Smooth muscle cell (in vitro differentiated cells): ENCODE measurements around the gene CDK12. TPM values are rescaled to one million over a fixed set of nuclear protein-coding genes. Genes with fewer than 3 reads are reported as not detected.

Experiments
- DNase-seq: peaks from one replicate; lab custom pipeline; 2025; ENCODE audit not compliant: unreplicated experiment; lab: John Stamatoyannopoulos, UW
- H2AFZ ChIP-seq: fragments of 200-600 bp; sonication (generic); 2 replicates; pipeline ENCODE4 v1.6.0; 2016; ENCODE audit warnings: antibody characterized with exemption, low read depth, mild to moderate bottlenecking
- H3F3A ChIP-seq: fragments of 200-600 bp; sonication (generic); 2 replicates; pipeline ENCODE4 v1.6.0; 2017; ENCODE audit warnings: antibody characterized with exemption, low read depth
- H3K27ac ChIP-seq: fragments of 200-600 bp; sonication (generic); 2 replicates; pipeline ENCODE4 v1.5.1; 2016; ENCODE audit warnings: low read depth, mild to moderate bottlenecking
- H3K27me3 ChIP-seq: fragments of 200-600 bp; sonication (generic); 2 replicates; pipeline ENCODE4 v1.6.1; 2016; ENCODE audit warnings: low read depth, mild to moderate bottlenecking
- H3K36me3 ChIP-seq: fragments of 200-600 bp; sonication (generic); 2 replicates; pipeline ENCODE4 v1.5.1; 2016; ENCODE audit warnings: low read depth
- H3K4me1 ChIP-seq: fragments of 200-600 bp; sonication (generic); 2 replicates; pipeline ENCODE4 v1.5.1; 2016; ENCODE audit warnings: low read depth
- H3K4me2 ChIP-seq: fragments of 200-600 bp; sonication (generic); 2 replicates; pipeline ENCODE4 v1.6.0; 2016; ENCODE audit warnings: mild to moderate bottlenecking
- H3K4me3 ChIP-seq: fragments of 200-600 bp; sonication (generic); 2 replicates; pipeline ENCODE4 v1.5.1; 2016; ENCODE audit warnings: mild to moderate bottlenecking
- H3K79me2 ChIP-seq: fragments of 200-600 bp; sonication (generic); 2 replicates; pipeline ENCODE4 v1.6.0; 2016; ENCODE audit warnings: low read depth, mild to moderate bottlenecking
- H3K9ac ChIP-seq: fragments of 200-600 bp; sonication (generic); 2 replicates; pipeline ENCODE4 v1.6.0; 2016; ENCODE audit warnings: low read depth
- H3K9me3 ChIP-seq: fragments of 200-600 bp; sonication (generic); replicated peaks from 2 replicates; pipeline ENCODE4 v1.5.1; 2016; ENCODE audit warnings: low read depth
- H4K20me1 ChIP-seq: fragments of 200-600 bp; sonication (generic); 2 replicates; pipeline ENCODE4 v1.6.0; 2016; ENCODE audit warnings: low read depth
- WGBS: methylation state at CpG from one replicate; pipeline ENCODE4 v1.1.7; 2016; ENCODE audit warnings: low lambda C conversion rate; 5-methylcytosine and 5-hydroxymethylcytosine counted together
- polyA plus RNA-seq: library from polyadenylated mRNA; unstranded; fragments of >200 nt; fragmentation: Nextera tagmentation; extraction: Ambion mirVana; gene quantifications from 2 replicates; pipeline ENCODE4 v1.2.1, GENCODE V29; 2016
- total RNA-seq: library from RNA; depleted of rRNA; stranded (reverse); fragments of >200 nt; gene quantifications from 2 replicates; pipeline ENCODE4 v1.2.3, GENCODE V29; 2014
- TF ChIP-seq, protein P1 (sequence below): fragments of 200-600 bp; sonication (generic); IDR thresholded peaks from 2 replicates; pipeline ENCODE4 v1.5.1; 2017; ENCODE audit warnings: borderline replicate concordance, mild to moderate bottlenecking, antibody characterized with exemption; ENCODE audit not compliant: insufficient read depth, poor library complexity, severe bottlenecking

The CDK12 gene
- total and polyA plus RNA-seq, 2 experiments from 2014 or later, result 5.8 to 37.7 TPM

DNA sequence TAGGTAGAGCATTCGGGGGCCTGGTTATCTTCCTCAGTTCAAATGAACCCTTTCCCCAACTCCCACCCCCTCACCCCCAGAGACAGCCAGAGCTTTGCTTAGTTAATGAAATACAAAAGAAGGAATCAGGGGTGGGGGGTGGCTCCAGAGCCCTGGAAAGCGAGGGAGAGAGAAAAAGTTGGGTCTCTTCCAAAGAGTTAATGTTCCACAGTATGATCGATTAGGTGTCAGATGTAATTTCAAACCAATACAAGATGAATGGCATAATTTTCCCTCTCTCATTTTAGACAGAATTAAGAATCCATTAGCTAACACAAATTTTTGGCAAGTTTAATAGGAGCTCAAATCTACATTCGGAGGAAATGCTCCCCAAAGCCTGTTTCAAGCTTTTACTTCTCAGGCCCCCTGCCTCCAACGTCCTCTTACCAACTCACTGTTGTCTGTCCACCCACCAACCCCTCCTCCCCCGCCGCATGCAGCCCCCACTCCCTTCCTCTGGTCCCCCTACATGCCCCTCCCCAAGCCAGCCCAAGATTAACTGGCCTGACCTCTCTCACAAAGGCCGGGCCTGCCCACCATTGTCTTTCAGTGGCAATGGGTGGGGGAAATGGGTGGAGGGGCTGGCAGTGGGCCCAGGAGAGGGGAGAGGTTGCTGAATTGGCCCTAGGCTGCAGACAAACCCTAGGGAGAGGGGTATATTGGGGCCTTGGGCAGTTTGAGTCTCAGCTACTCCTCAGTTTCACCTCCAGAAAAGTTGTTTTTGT is 118.2 kb downstream of the CDK12 start:
- no peaks in the 10 kb centered on the region for H3F3A ChIP-seq
- no peak for DNase-seq
- H3K4me1 ChIP-seq, result peaks cover 12% of the 10 kb centered on the region
- H3K9ac ChIP-seq, result no peak overlapping the region
- no peak overlapping the region for H3K4me3 ChIP-seq
- H3K79me2 ChIP-seq, result no peaks in the 10 kb centered on the region
- H3K4me2 ChIP-seq, result no peak overlapping the region
- no peaks in the 10 kb centered on the region for H3K9me3 ChIP-seq
- H2AFZ ChIP-seq, result no peak overlapping the region
- H4K20me1 ChIP-seq, result no peaks in the 10 kb centered on the region
- 61% methylated on average over 7 of the region's 8 CpGs for WGBS
- peaks cover 28% of the 10 kb centered on the region for H3K27me3 ChIP-seq
- no peaks in the 10 kb centered on the region for H3K36me3 ChIP-seq
- TF ChIP-seq, protein P1, sequence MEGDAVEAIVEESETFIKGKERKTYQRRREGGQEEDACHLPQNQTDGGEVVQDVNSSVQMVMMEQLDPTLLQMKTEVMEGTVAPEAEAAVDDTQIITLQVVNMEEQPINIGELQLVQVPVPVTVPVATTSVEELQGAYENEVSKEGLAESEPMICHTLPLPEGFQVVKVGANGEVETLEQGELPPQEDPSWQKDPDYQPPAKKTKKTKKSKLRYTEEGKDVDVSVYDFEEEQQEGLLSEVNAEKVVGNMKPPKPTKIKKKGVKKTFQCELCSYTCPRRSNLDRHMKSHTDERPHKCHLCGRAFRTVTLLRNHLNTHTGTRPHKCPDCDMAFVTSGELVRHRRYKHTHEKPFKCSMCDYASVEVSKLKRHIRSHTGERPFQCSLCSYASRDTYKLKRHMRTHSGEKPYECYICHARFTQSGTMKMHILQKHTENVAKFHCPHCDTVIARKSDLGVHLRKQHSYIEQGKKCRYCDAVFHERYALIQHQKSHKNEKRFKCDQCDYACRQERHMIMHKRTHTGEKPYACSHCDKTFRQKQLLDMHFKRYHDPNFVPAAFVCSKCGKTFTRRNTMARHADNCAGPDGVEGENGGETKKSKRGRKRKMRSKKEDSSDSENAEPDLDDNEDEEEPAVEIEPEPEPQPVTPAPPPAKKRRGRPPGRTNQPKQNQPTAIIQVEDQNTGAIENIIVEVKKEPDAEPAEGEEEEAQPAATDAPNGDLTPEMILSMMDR, result no peak
- H3K27ac ChIP-seq, result no peak overlapping the region

DNA sequence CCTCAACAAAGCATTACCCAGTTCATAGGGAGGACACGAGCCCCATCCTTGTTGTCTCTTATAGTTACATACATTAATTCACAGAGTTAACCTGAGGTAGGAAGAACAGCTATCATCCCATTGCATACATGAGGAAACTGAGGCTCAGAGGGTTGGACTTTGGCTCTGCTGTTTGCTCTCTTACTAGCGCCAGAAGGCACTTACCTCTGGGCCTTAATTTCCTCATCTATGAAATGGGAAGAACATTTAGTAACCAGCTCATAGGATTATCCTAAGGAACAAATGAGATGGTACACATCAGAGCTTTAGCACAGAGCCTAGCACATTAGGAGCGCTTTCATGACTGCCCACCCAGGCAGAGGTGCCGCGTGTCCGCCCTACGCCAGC is 118.8 kb downstream of the CDK12 start:
- Histone ChIP-seq H2AFZ (no peak overlapping the region), H3F3A (no peaks in the 10 kb centered on the region), H3K4me1 (peaks cover 12% of the 10 kb centered on the region), H3K4me2 (no peak overlapping the region), H3K27ac (no peak overlapping the region), H3K27me3 (peaks cover 29% of the 10 kb centered on the region), H3K79me2 (no peaks in the 10 kb centered on the region), H3K9ac (no peak overlapping the region), H3K36me3 (no peaks in the 10 kb centered on the region), H3K9me3 (no peaks in the 10 kb centered on the region), H3K4me3 (no peak overlapping the region), H4K20me1 (no peaks in the 10 kb centered on the region)
- TF ChIP-seq, protein P1, result no peak
- DNase-seq, result no peak
- WGBS, result 85% methylated on average over 7 of the region's 7 CpGs

DNA sequence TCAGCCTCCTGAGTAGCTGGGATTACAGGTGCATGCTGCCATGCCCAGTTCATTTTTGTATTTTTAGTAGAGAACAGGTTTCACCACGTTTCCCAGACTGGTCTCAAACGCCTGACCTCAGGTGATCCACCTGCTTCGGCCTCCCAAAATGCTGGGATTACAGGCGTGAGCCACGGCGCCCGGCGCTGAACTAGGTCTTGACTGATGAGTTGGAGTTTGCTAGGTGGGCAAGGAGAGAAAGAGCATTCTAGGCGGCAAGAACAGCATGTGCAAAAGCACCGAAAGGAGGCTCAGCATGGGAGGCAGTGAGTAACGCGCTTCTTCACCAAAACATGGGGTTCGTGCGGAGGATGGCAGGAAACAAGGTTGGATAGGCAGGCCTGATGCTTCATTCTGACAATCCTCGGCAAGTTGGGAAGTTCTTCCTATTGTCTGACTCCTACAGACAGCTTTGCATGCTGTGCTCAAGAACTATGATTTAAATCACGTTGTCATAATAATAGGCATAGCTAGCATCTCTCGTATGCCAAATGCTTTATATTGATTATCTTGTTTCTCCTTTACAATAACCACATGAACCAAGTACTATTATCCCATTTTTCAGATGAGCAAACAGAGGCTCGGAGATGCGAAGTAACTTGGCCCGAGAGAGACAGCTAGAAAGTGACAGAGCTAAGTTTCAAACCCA is 119.9 kb downstream of the CDK12 start:
- H3K9me3 ChIP-seq, result no peaks in the 10 kb centered on the region
- no peak overlapping the region for H3K27ac ChIP-seq
- H3K4me3 ChIP-seq, result no peak overlapping the region
- H2AFZ ChIP-seq, result no peak overlapping the region
- H3K4me2 ChIP-seq, result no peak overlapping the region
- TF ChIP-seq, protein P1, result no peak
- no peaks in the 10 kb centered on the region for H3K79me2 ChIP-seq
- H3K9ac ChIP-seq, result no peak overlapping the region
- peaks cover 12% of the 10 kb centered on the region for H3K4me1 ChIP-seq
- no peak for DNase-seq
- 89% methylated on average over 20 of the region's 20 CpGs for WGBS
- peaks cover 27% of the 10 kb centered on the region for H3K27me3 ChIP-seq
- H3K36me3 ChIP-seq, result no peaks in the 10 kb centered on the region
- no peaks in the 10 kb centered on the region for H3F3A ChIP-seq
- no peaks in the 10 kb centered on the region for H4K20me1 ChIP-seq
